Measurements from ENCODE around the gene MYO9A. TPM values are rescaled to one million over a fixed set of nuclear protein-coding genes. Genes with fewer than 3 reads are reported as not detected.

Gene MYO9A
- total RNA-seq, 1 experiment from 2014 or later = 34.0 TPM

DNA sequence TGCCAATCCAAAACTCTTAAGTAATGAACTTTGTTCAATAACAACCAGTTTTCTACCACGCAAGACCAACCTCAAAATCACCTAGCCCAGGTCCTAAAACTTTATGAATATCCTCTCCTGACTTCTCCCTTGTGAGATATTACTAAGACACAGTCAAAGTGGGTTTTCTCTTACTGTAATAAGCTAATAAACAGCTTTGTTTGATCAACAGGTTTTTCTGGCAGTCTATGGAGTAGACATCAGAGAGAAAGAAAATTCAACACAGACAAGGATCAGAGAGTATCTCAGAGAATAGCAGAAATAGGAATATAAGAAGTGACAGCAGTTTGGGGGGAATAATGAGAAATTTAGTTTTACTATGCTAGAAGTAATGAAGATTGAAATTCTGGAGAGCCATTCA lies 228.0 kb downstream of the MYO9A start:
- no peaks in the 10 kb centered on the region for H3K36me3 ChIP-seq (ENCODE audit: low read depth)
- intact Hi-C loops (cut with micrococcal nuclease; ENCODE audit: unreplicated experiment) = no loop called here
- ChIA-PET CTCF (no interaction called here), POLR2A (ENCODE audit: unreplicated experiment) (no interaction called here)
- BruUV-seq (replicated peaks) = no TSS peak
- H3K27ac ChIP-seq = no peak overlapping the region
- H3K27me3 ChIP-seq (ENCODE audit: insufficient read depth, low read depth) = no peaks in the 10 kb centered on the region
- H3F3A ChIP-seq (ENCODE audit: insufficient read depth, low read depth) = no peaks in the 10 kb centered on the region
- H3K4me3 ChIP-seq = no peak overlapping the region
- H4K20me1 ChIP-seq (ENCODE audit: insufficient read depth) = no peaks in the 10 kb centered on the region
- H3K9me2 ChIP-seq (ENCODE audit: insufficient read depth) = no peaks in the 10 kb centered on the region
- H3K4me1 ChIP-seq (replicated peaks; ENCODE audit: insufficient read depth) = no peaks in the 10 kb centered on the region
- no peaks in the 10 kb centered on the region for H3K79me2 ChIP-seq (ENCODE audit: low read depth)
- no peak for TF ChIP-seq EZH2 (IDR thresholded peaks at IDR 0.05; ENCODE audit: low read depth)
- no peak overlapping the region for H2AFZ ChIP-seq
- H3K4me2 ChIP-seq = no peak overlapping the region
- DNase-seq = no peak
- H3K9me3 ChIP-seq (ENCODE audit: insufficient read depth, low read depth) = no peaks in the 10 kb centered on the region

DNA sequence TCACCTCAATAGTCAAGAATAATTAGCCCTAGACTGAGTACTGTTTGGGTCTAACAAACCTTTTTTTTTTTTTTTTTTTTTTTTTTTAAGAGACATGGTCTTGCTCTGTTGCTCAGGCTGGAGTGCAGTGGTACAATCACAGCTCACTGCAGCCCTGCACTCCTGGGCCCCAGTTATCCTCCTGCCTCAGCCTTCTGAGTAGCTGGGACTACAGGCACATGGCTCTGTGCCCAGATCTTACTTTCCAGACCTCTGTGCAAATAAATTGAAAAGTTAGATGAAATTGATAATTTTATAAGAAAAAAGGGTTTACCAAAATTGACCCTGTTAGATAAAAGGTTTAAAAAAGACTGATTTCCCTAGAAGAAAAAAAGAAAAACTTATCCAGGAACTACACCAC lies 228.6 kb downstream of the MYO9A start:
- no peak overlapping the region for H3K27ac ChIP-seq
- no peak overlapping the region for H3K4me2 ChIP-seq
- H3K79me2 ChIP-seq (ENCODE audit: low read depth) = no peaks in the 10 kb centered on the region
- ChIA-PET CTCF (no interaction called here), POLR2A (ENCODE audit: unreplicated experiment) (no interaction called here)
- no peaks in the 10 kb centered on the region for H4K20me1 ChIP-seq (ENCODE audit: insufficient read depth)
- no TSS peak for BruUV-seq (replicated peaks)
- no peaks in the 10 kb centered on the region for H3K36me3 ChIP-seq (ENCODE audit: low read depth)
- DNase-seq = no peak
- no peaks in the 10 kb centered on the region for H3K4me1 ChIP-seq (replicated peaks; ENCODE audit: insufficient read depth)
- no peak overlapping the region for H2AFZ ChIP-seq
- no peaks in the 10 kb centered on the region for H3F3A ChIP-seq (ENCODE audit: insufficient read depth, low read depth)
- H3K9me3 ChIP-seq (ENCODE audit: insufficient read depth, low read depth) = no peaks in the 10 kb centered on the region
- no peaks in the 10 kb centered on the region for H3K9me2 ChIP-seq (ENCODE audit: insufficient read depth)
- no peaks in the 10 kb centered on the region for H3K27me3 ChIP-seq (ENCODE audit: insufficient read depth, low read depth)
- intact Hi-C loops (cut with micrococcal nuclease; ENCODE audit: unreplicated experiment) = no loop called here
- H3K4me3 ChIP-seq = no peak overlapping the region
- TF ChIP-seq, protein P1, sequence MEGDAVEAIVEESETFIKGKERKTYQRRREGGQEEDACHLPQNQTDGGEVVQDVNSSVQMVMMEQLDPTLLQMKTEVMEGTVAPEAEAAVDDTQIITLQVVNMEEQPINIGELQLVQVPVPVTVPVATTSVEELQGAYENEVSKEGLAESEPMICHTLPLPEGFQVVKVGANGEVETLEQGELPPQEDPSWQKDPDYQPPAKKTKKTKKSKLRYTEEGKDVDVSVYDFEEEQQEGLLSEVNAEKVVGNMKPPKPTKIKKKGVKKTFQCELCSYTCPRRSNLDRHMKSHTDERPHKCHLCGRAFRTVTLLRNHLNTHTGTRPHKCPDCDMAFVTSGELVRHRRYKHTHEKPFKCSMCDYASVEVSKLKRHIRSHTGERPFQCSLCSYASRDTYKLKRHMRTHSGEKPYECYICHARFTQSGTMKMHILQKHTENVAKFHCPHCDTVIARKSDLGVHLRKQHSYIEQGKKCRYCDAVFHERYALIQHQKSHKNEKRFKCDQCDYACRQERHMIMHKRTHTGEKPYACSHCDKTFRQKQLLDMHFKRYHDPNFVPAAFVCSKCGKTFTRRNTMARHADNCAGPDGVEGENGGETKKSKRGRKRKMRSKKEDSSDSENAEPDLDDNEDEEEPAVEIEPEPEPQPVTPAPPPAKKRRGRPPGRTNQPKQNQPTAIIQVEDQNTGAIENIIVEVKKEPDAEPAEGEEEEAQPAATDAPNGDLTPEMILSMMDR (conservative IDR thresholded peaks at IDR 0.05) = no peak
- TF ChIP-seq EZH2 (IDR thresholded peaks at IDR 0.05; ENCODE audit: low read depth) = no peak

DNA sequence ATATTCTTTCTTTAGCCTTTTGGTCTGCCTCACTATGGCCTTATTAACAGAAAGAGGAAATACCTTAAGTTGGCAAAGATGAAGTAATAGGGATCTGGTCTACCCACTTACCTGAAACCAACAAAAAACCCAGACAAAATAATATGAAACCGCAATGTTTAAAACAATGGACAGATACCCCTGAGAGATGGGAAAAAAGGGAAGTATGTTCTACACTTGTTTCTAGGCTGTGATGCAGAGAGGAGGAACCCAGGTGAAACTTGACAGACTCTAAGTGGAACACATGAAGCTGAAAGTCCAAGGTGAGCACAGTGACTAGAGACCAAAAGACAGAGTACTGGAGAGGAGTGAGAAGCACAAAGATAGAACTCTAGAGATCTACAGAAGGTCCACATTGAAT lies 229.2 kb downstream of the MYO9A start:
- no peaks in the 10 kb centered on the region for H4K20me1 ChIP-seq (ENCODE audit: insufficient read depth)

DNA sequence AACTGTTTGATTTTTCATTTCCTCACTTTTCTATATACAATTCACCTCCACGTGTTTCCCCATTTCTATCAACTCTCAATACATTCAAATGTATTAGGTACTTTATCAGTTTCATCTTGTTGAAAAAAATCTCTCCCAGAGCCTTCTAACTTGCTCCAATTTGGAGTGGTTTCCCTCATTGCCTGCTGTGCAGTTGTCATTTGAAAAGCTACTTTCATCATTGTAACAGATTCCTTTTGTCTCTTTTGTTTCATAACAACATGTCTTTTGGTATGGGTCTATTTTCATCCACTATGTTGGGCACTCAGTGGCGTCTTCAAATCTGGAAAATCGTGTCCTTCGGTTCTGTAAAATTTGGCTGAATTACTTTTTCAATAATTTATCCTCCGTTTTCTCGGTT lies 232.6 kb downstream of the MYO9A start:
- CTCF ChIA-PET = no interaction called here
- Histone ChIP-seq H3K9me2 (ENCODE audit: insufficient read depth) (no peaks in the 10 kb centered on the region), H4K20me1 (ENCODE audit: insufficient read depth) (no peaks in the 10 kb centered on the region), H2AFZ (no peak overlapping the region), H3K4me3 (no peak overlapping the region), H3K36me3 (ENCODE audit: low read depth) (no peaks in the 10 kb centered on the region), H3F3A (ENCODE audit: insufficient read depth, low read depth) (no peaks in the 10 kb centered on the region), H3K9me3 (ENCODE audit: insufficient read depth, low read depth) (no peaks in the 10 kb centered on the region), H3K4me2 (no peak overlapping the region), H3K4me1 (replicated peaks; ENCODE audit: insufficient read depth) (no peaks in the 10 kb centered on the region), H3K27ac (no peak overlapping the region), H3K27me3 (ENCODE audit: insufficient read depth, low read depth) (no peaks in the 10 kb centered on the region), H3K79me2 (ENCODE audit: low read depth) (no peaks in the 10 kb centered on the region)
- TF ChIP-seq, protein P1 (conservative IDR thresholded peaks at IDR 0.05) = no peak
- no peak for TF ChIP-seq EZH2 (IDR thresholded peaks at IDR 0.05; ENCODE audit: low read depth)
- no TSS peak for BruUV-seq (replicated peaks)
- DNase-seq = no peak
- intact Hi-C loops (cut with micrococcal nuclease; ENCODE audit: unreplicated experiment) = no loop called here
- POLR2A ChIA-PET (ENCODE audit: unreplicated experiment) = no interaction called here

More for the DNA sequence above, 229.2 kb downstream of the MYO9A start:
- POLR2A ChIA-PET (ENCODE audit: unreplicated experiment) = no interaction called here
- CTCF ChIA-PET = no interaction called here
- Histone ChIP-seq H3K79me2 (ENCODE audit: low read depth) (no peaks in the 10 kb centered on the region), H3K27me3 (ENCODE audit: insufficient read depth, low read depth) (no peaks in the 10 kb centered on the region), H3K4me1 (replicated peaks; ENCODE audit: insufficient read depth) (no peaks in the 10 kb centered on the region), H3K4me3 (no peak overlapping the region), H3K36me3 (ENCODE audit: low read depth) (no peaks in the 10 kb centered on the region), H3K9me2 (ENCODE audit: insufficient read depth) (no peaks in the 10 kb centered on the region), H3F3A (ENCODE audit: insufficient read depth, low read depth) (no peaks in the 10 kb centered on the region), H3K27ac (no peak overlapping the region), H3K9me3 (ENCODE audit: insufficient read depth, low read depth) (no peaks in the 10 kb centered on the region), H3K4me2 (no peak overlapping the region), H2AFZ (no peak overlapping the region)
- no peak for TF ChIP-seq EZH2 (IDR thresholded peaks at IDR 0.05; ENCODE audit: low read depth)
- TF ChIP-seq, protein P1 (conservative IDR thresholded peaks at IDR 0.05) = no peak
- no peak for DNase-seq
- intact Hi-C loops (cut with micrococcal nuclease; ENCODE audit: unreplicated experiment) = no loop called here
- no TSS peak for BruUV-seq (replicated peaks)
